H1 (cell line): Measurements from ENCODE around the gene FOXL3. TPM values are rescaled to one million over a fixed set of nuclear protein-coding genes. Genes with fewer than 3 reads are reported as not detected.
A peak's percentile ranks its signal among the peaks of the same experiment; 100 is the strongest.

Experiments used
- CTCF ChIA-PET: fragments of 300-600 bp; sonication (Branson Sonifier 250); formaldehyde crosslinking; loops from one replicate; lab custom pipeline; 2021; ENCODE audit not compliant: partially characterized antibody; lab: Charles Lee
- POLR2A ChIA-PET: fragments of 300-600 bp; sonication (Branson Sonifier 250); formaldehyde crosslinking; loops from one replicate; lab custom pipeline; 2021; ENCODE audit warnings: inconsistent platforms; ENCODE audit not compliant: partially characterized antibody; lab: Charles Lee
- DNase-seq, 2 experiments: peaks; one replicate each; pipeline versions ENCODE4 v3.0.0 to v3.0.0-alpha.2; 2010 to 2022; ENCODE audit warnings: low spot score in 2 of 2, low read depth in 1 of 2, mixed read lengths in 1 of 2
- FAIRE-seq: peaks from 2 replicates; lab custom pipeline; 2011; peaks lifted over from hg19 to GRCh38; lab: Jason Lieb, UNC
- H2AFZ ChIP-seq: 2 replicates; pipeline ENCODE4 v1.8.1; 2012; ENCODE audit warnings: low read length, inconsistent platforms
- H2AK5ac ChIP-seq: 2 replicates; pipeline ENCODE4 v1.6.1; 2013; ENCODE audit warnings: low read depth, low read length
- H2BK120ac ChIP-seq: replicated peaks from 2 replicates; pipeline ENCODE3; 2013; ENCODE audit warnings: low read depth, low read length, inconsistent platforms
- H2BK12ac ChIP-seq: 2 replicates; pipeline ENCODE4 v1.6.1; 2013; ENCODE audit warnings: low read depth, low read length
- H2BK15ac ChIP-seq: 2 replicates; pipeline ENCODE4 v1.6.1; 2013; ENCODE audit warnings: low read length
- H2BK20ac ChIP-seq: 2 replicates; pipeline ENCODE4 v1.6.1; 2013; ENCODE audit warnings: low read length
- H2BK5ac ChIP-seq: 2 replicates; pipeline ENCODE4 v1.6.1; 2013; ENCODE audit warnings: low read depth, low read length
- H3K14ac ChIP-seq: 2 replicates; pipeline ENCODE4 v1.6.1; 2013; ENCODE audit warnings: inconsistent platforms; ENCODE audit not compliant: insufficient read length
- H3K18ac ChIP-seq: 2 replicates; pipeline ENCODE4 v1.6.1; 2013; ENCODE audit warnings: low read length; ENCODE audit errors: extremely low read depth
- H3K23ac ChIP-seq: 2 replicates; pipeline ENCODE4 v1.6.1; 2013; ENCODE audit warnings: inconsistent platforms; ENCODE audit not compliant: insufficient read length
- H3K23me2 ChIP-seq: 2 replicates; pipeline ENCODE4 v1.6.1; 2013; ENCODE audit warnings: low read depth, low read length
- H3K27ac ChIP-seq: 2 replicates; pipeline ENCODE4 v1.6.1; 2011; ENCODE audit warnings: low read depth, low read length, inconsistent platforms
- H3K27me3 ChIP-seq, 4 experiments: replicated peaks in 1 of 4; 1 replicate in 1 of 4; 2 replicates in 3 of 4; pipeline versions ENCODE4 v1.6.1 to v1.8.1; 2011 to 2013; ENCODE audit warnings: low read length in 3 of 4, mild to moderate bottlenecking in 3 of 4, inconsistent platforms in 2 of 4, mixed read lengths in 2 of 4, moderate library complexity in 1 of 4; ENCODE audit not compliant: control insufficient read depth in 3 of 4, insufficient read depth in 3 of 4; ENCODE audit errors: extremely low read depth in 1 of 4
- H3K36me3 ChIP-seq, 4 experiments: 2 replicates each; pipeline versions ENCODE4 v1.6.1 to v1.8.1; 2011 to 2013; ENCODE audit warnings: mild to moderate bottlenecking in 4 of 4, low read length in 3 of 4, moderate library complexity in 2 of 4, control low read depth in 1 of 4, inconsistent platforms in 1 of 4; ENCODE audit not compliant: insufficient read depth in 4 of 4, control insufficient read depth in 2 of 4
- H3K4ac ChIP-seq: replicated peaks from 2 replicates; pipeline ENCODE3; 2013; ENCODE audit warnings: low read length, low read depth, mixed read lengths, inconsistent platforms; ENCODE audit not compliant: insufficient read length
- H3K4me1 ChIP-seq, 4 experiments: replicated peaks in 1 of 4; 1 replicate in 1 of 4; 2 replicates in 3 of 4; pipeline versions ENCODE4 v1.6.1 to v1.8.1; 2011 to 2013; ENCODE audit warnings: low read length in 3 of 4, inconsistent platforms in 2 of 4, mixed read lengths in 1 of 4; ENCODE audit not compliant: insufficient read depth in 4 of 4, control insufficient read depth in 3 of 4
- H3K4me2 ChIP-seq, 2 experiments: 2 replicates each; pipeline versions ENCODE4 v1.6.1 to v1.8.1; 2011 to 2013; ENCODE audit warnings: low read depth in 2 of 2, low read length in 2 of 2, control low read depth in 1 of 2, inconsistent platforms in 1 of 2, mild to moderate bottlenecking in 1 of 2; ENCODE audit not compliant: insufficient read depth in 1 of 2
- H3K4me3 ChIP-seq, 4 experiments: fragments of 200-600, 300-600 bp in 1 of 4; sonication (generic), shearing (Covaris generic), sonication (Bioruptor Twin) in 1 of 4; 2 replicates each; pipeline versions ENCODE4 v1.5.1 to v1.8.1; 2011 to 2016; ENCODE audit warnings: low read length in 4 of 4, low read depth in 3 of 4, control low read depth in 2 of 4, inconsistent platforms in 2 of 4, mild to moderate bottlenecking in 2 of 4, mixed read lengths in 1 of 4, moderate library complexity in 1 of 4; ENCODE audit not compliant: insufficient read depth in 2 of 4; ENCODE audit errors: extremely low read depth in 1 of 4
- H3K56ac ChIP-seq: replicated peaks from 2 replicates; pipeline ENCODE3; 2013; ENCODE audit warnings: low read depth, mild to moderate bottlenecking, mixed read lengths, low read length, inconsistent platforms; ENCODE audit not compliant: insufficient read length
- H3K79me1 ChIP-seq: 2 replicates; pipeline ENCODE4 v1.6.1; 2013; ENCODE audit warnings: low read depth, low read length, control low read depth
- H3K79me2 ChIP-seq, 2 experiments: 2 replicates each; pipeline versions ENCODE4 v1.6.1 to v1.8.1; 2012 to 2013; ENCODE audit warnings: low read length in 2 of 2, mild to moderate bottlenecking in 2 of 2, inconsistent platforms in 1 of 2; ENCODE audit not compliant: insufficient read depth in 2 of 2, control insufficient read depth in 1 of 2
- H3K9ac ChIP-seq, 4 experiments: replicated peaks in 1 of 4; 1 replicate in 1 of 4; 2 replicates in 3 of 4; pipeline versions ENCODE4 v1.6.1 to v1.8.1; 2011 to 2013; ENCODE audit warnings: low read depth in 3 of 4, low read length in 3 of 4, control low read depth in 2 of 4, mild to moderate bottlenecking in 2 of 4, moderate library complexity in 2 of 4, inconsistent platforms in 1 of 4; ENCODE audit errors: extremely low read depth in 1 of 4
- H3K9me3 ChIP-seq, 2 experiments: 2 replicates each; pipeline versions ENCODE4 v1.6.1 to v1.8.1; 2012 to 2013; ENCODE audit warnings: mild to moderate bottlenecking in 2 of 2, moderate library complexity in 2 of 2, control low read depth in 1 of 2, inconsistent platforms in 1 of 2, low read depth in 1 of 2, low read length in 1 of 2, mixed read lengths in 1 of 2; ENCODE audit not compliant: insufficient read depth in 2 of 2
- H4K20me1 ChIP-seq, 2 experiments: replicated peaks in 1 of 2; 2 replicates each; pipeline versions ENCODE3 to v1.8.1; 2011 to 2013; ENCODE audit warnings: inconsistent platforms in 2 of 2, low read length in 2 of 2, mild to moderate bottlenecking in 1 of 2; ENCODE audit not compliant: insufficient read depth in 2 of 2, control insufficient read depth in 1 of 2
- H4K5ac ChIP-seq: 2 replicates; pipeline ENCODE4 v1.6.1; 2013; ENCODE audit warnings: low read length, low read depth, mixed read lengths, inconsistent platforms; ENCODE audit not compliant: insufficient read length
- H4K8ac ChIP-seq: 2 replicates; pipeline ENCODE4 v1.8.0; 2013; ENCODE audit warnings: mild to moderate bottlenecking, moderate library complexity, low read length, inconsistent platforms; ENCODE audit not compliant: insufficient read depth; ENCODE audit errors: extremely low read depth
- H4K91ac ChIP-seq: replicated peaks from 2 replicates; pipeline ENCODE3; 2013; ENCODE audit warnings: low read length, mixed read lengths, inconsistent platforms; ENCODE audit not compliant: insufficient read length
- CBX5 ChIP-seq: fragments of 300-800, 300-1000 bp; sonication (generic); IDR thresholded peaks from 2 replicates; pipeline ENCODE4 v1.7.1; 2016; ENCODE audit warnings: antibody characterized with exemption, low read length, low read depth
- EP300 ChIP-seq, 2 experiments: IDR thresholded peaks; 1 replicate in 1 of 2; 2 replicates in 1 of 2; pipeline ENCODE4 v1.6.1; 2011 to 2012; ENCODE audit warnings: low read depth in 2 of 2, low read length in 2 of 2, mild to moderate bottlenecking in 2 of 2, borderline replicate concordance in 1 of 2, inconsistent platforms in 1 of 2, moderate library complexity in 1 of 2
- GTF2F1 ChIP-seq: IDR thresholded peaks from 2 replicates; pipeline ENCODE4 v1.6.1; 2012; ENCODE audit warnings: low read depth, low read length, improper control_type of control experiment, borderline replicate concordance
- JUND ChIP-seq: IDR thresholded peaks from 2 replicates; pipeline ENCODE4 v1.6.1; 2011; ENCODE audit warnings: mild to moderate bottlenecking, improper control_type of control experiment, low read length
- KDM1A ChIP-seq: fragments of 200-600, 300-600 bp; sonication (generic); IDR thresholded peaks from 2 replicates; pipeline ENCODE4 v1.7.1; 2016; ENCODE audit warnings: mild to moderate bottlenecking, low read length, borderline replicate concordance
- POLR2AphosphoS5 ChIP-seq: IDR thresholded peaks from 2 replicates; pipeline ENCODE4 v1.6.1; 2011; ENCODE audit warnings: low read depth, low read length
- RBBP5 ChIP-seq: IDR thresholded peaks from 2 replicates; pipeline ENCODE4 v1.7.1; 2012; ENCODE audit warnings: low read depth, mild to moderate bottlenecking, inconsistent platforms, low read length, moderate library complexity, borderline replicate concordance
- RXRA ChIP-seq: IDR thresholded peaks from 2 replicates; pipeline ENCODE4 v1.6.1; 2011; ENCODE audit warnings: low read depth, mild to moderate bottlenecking, low read length, moderate library complexity; ENCODE audit not compliant: insufficient read depth
- TAF1 ChIP-seq: IDR thresholded peaks from 2 replicates; pipeline ENCODE4 v1.6.1; 2011; ENCODE audit warnings: mild to moderate bottlenecking, low read depth, low read length
- ZNF274 ChIP-seq: IDR thresholded peaks from 2 replicates; pipeline ENCODE4 v1.7.0; 2012; ENCODE audit warnings: low read length, borderline replicate concordance; ENCODE audit errors: extremely low read depth
- WGBS, 2 experiments: shearing (Covaris generic) in 1 of 2; methylation state at CpG; one replicate each; pipeline versions ENCODE4 v1.1.6 to v1.1.7; 2013 to 2015; ENCODE audit warnings: low lambda C conversion rate in 2 of 2, mixed read lengths in 2 of 2, inconsistent platforms in 1 of 2, low coverage in 1 of 2, missing lambda C conversion rate in 1 of 2; ENCODE audit not compliant: insufficient replicate concordance in 2 of 2, insufficient coverage in 1 of 2, insufficient read length in 1 of 2; ENCODE audit errors: extremely low coverage in 1 of 2, missing lambda C conversion rate in 1 of 2; 5-methylcytosine and 5-hydroxymethylcytosine counted together
- polyA plus RNA-seq, 7 experiments: library from polyadenylated mRNA; depleted of rRNA in 3 of 7; stranded (reverse) in 5 of 7; unstranded in 2 of 7; fragments of >200 nt in 5 of 7; fragments of 200-250 nt in 2 of 7; gene quantifications; 1 replicate in 5 of 7; 2 replicates in 1 of 7; 4 replicates in 1 of 7; pipeline versions ENCODE4 v1.2.1 to v1.2.3, GENCODE V29; 2011 to 2013; ENCODE audit warnings: missing spikeins in 2 of 7, mixed read lengths in 2 of 7
- total RNA-seq: library from RNA; stranded (reverse); fragmentation: NEBNext Ultra II Directional; extraction: Animal tissue kit (Norgen Biotek cat#: 25700); gene quantifications from 2 replicates; pipeline ENCODE4 v1.2.1, GENCODE V29; 2021
- TF ChIP-seq, protein P1 (sequence below): IDR thresholded peaks from 2 replicates; pipeline ENCODE4 v1.6.1; 2012; ENCODE audit warnings: inconsistent platforms

Gene FOXL3
- total and polyA plus RNA-seq, 2 of the 8 experiments (the other 6 are each of a cell fraction or from before 2014, with no cell fraction given): not detected

DNA sequence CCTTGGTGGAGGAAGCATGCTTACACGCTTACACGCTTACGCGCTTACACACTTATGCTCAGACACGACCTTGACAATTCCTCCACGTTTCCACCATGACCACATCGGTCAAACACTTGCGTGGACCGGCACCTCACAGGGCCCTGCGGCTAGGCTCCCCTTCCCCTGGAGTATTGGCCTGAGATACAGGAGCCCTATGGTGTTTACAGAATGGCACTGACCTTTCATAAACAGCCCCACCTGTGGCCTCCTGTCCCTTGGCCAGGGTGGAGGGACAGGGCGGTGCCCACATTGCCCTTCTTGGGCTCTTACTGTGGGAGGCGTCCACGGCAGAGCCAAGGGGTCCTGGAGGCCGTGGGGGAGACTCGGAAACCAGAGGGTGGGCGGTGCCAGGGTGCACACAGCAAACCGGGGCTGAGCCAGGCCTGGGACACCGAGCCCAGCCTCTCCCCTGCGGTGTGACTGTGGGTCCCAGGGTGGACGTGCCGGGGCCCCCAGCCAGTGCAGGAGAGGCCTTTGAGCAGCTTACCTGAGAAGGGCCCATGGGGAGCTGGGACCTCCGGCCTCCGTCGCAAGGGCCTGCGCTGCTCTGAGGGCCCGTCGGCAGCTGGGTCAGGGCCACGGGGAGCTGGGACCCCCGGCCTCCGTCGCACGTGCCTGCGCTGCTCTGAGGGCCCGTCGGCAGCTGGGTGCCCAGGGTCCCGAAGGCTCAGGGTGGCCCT is 44.2 kb upstream of the FOXL3 start:
- Histone ChIP-seq H3K36me3 (peaks cover 0 to 12% (median 3%) of the 10 kb centered on the region in 4 experiments; a peak in 4 of 8 replicates), H3K18ac (no peak overlapping the region), H2BK5ac (no peak overlapping the region), H2AFZ (no peak overlapping the region), H2BK120ac (no peak overlapping the region), H2AK5ac (no peak overlapping the region), H2BK20ac (no peak overlapping the region), H4K5ac (no peak overlapping the region), H3K23me2 (no peaks in the 10 kb centered on the region), H4K91ac (no peak overlapping the region), H3K23ac (no peak overlapping the region), H3K56ac (no peak overlapping the region), H2BK15ac (no peak overlapping the region), H2BK12ac (no peak overlapping the region), H3K4me1 (peaks cover 0 to 2% (median 0%) of the 10 kb centered on the region in 4 experiments; a peak in 1 of 7 replicates), H3K4me2 (no peak overlapping the region), H3K79me1 (peaks cover 3% of the 10 kb centered on the region; the same call in 1 of the 2 replicates), H3K27ac (no peak overlapping the region), H4K8ac (peak overlapping the region; percentile 85; the same call in 1 of the 2 replicates), H3K9ac (no peak overlapping the region), H3K9me3 (no peaks in the 10 kb centered on the region), H4K20me1 (peaks cover under 1 to 7% of the 10 kb centered on the region in 2 experiments), H3K79me2 (no peaks in the 10 kb centered on the region; a peak in 1 of 4 replicates), H3K14ac (no peak overlapping the region), H3K4me3 (no peak overlapping the region), H3K4ac (no peak overlapping the region), H3K27me3 (no peaks in the 10 kb centered on the region)
- DNase-seq (no peak), FAIRE-seq (no peak)
- TF ChIP-seq KDM1A (no peak), GTF2F1 (no peak), POLR2AphosphoS5 (no peak), CBX5 (no peak), EP300 (IDR thresholded peaks at IDR 0.05; ENCODE audit: borderline replicate concordance in 1 of 2, low read depth in 2 of 2, low read length in 2 of 2) (no peak), ZNF274 (no peak), RXRA (no peak), TAF1 (no peak), RBBP5 (no peak), JUND (no peak)
- TF ChIP-seq, protein P1, sequence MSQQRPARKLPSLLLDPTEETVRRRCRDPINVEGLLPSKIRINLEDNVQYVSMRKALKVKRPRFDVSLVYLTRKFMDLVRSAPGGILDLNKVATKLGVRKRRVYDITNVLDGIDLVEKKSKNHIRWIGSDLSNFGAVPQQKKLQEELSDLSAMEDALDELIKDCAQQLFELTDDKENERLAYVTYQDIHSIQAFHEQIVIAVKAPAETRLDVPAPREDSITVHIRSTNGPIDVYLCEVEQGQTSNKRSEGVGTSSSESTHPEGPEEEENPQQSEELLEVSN: no peak
- ChIA-PET CTCF (interaction anchor here (1.0 to 1.6 kb wide), 2 partner anchors 13 to 21 kb away, joined by 3 to 5 read pairs; no protein-coding TSS in a partner anchor), POLR2A (no interaction called here)
- 92% methylated on average over 36 of the region's 36 CpGs; no CpG with 5 or more reads in 1 of the 2 experiments for WGBS, 2 experiments
